Stimulated activated CD8-positive, alpha-beta memory T cell treated with anti-CD3 and anti-CD28 coated beads, Interleukin-12 subunit alpha, Interleukin-12 subunit beta, amount 100 ng/mL, for 4 hours (primary cell): ENCODE results near the gene CRLF2.
"Not testable (repeated sequence)": the region's sequence is repeated elsewhere in the genome, so short reads cannot be mapped to it uniquely, and the experiment has no call there.

Experiments
- DNase-seq: peaks from one replicate; pipeline ENCODE4 v3.0.0-alpha.2; 2020; ENCODE audit warnings: low read depth

Gene CRLF2

GRCh38 chrX:1212532-1212931, at the start of gene CRLF2:
Gene CRLF2 (minus strand): TSS chrX:1212649. CDS start chrX:1212634, 15 bp downstream.
- no peak for DNase-seq

- DNase-seq: not testable (repeated sequence)
These were observed 49.3 kb upstream of the CRLF2 start for GRCh38 chrX:1261771-1262170.

- DNase-seq: no peak
These were observed 48.8 kb upstream of the CRLF2 start for GRCh38 chrX:1261285-1261684.

GRCh38 chrX:1252861-1253260, 40.4 kb upstream of the CRLF2 start:
- no peak for DNase-seq

- no peak for DNase-seq
These were observed 36.8 kb upstream of the CRLF2 start for GRCh38 chrX:1249101-1249887.

GRCh38 chrX:1248331-1249061, 36.0 kb upstream of the CRLF2 start:
- no peak for DNase-seq

GRCh38 chrX:1246816-1247215, 34.4 kb upstream of the CRLF2 start:
- DNase-seq: peak; percentile 47

- no peak for DNase-seq
These were observed 32.0 kb upstream of the CRLF2 start for GRCh38 chrX:1244164-1245076.

- DNase-seq: no peak
These were observed 30.5 kb upstream of the CRLF2 start for GRCh38 chrX:1242891-1243402.

- not testable (repeated sequence) for DNase-seq
These were observed 28.1 kb upstream of the CRLF2 start for GRCh38 chrX:1240551-1240950.

- DNase-seq: peak; percentile 6
These were observed 27.3 kb upstream of the CRLF2 start for GRCh38 chrX:1239681-1240142.

- DNase-seq: no peak
These were observed 19.5 kb upstream of the CRLF2 start for GRCh38 chrX:1231850-1232465.

GRCh38 chrX:1228101-1228500, 15.7 kb upstream of the CRLF2 start:
- DNase-seq: not testable (repeated sequence)

GRCh38 chrX:1226249-1226648, 13.8 kb upstream of the CRLF2 start:
- DNase-seq: no peak

- DNase-seq: no peak
These were observed 12.5 kb upstream of the CRLF2 start for GRCh38 chrX:1224954-1225353.

GRCh38 chrX:1223242-1223600, 10.8 kb upstream of the CRLF2 start:
- no peak for DNase-seq

GRCh38 chrX:1222531-1223241, 10.2 kb upstream of the CRLF2 start:
- DNase-seq: no peak

GRCh38 chrX:1221296-1221845, 8.9 kb upstream of the CRLF2 start:
- DNase-seq: no peak

GRCh38 chrX:1218286-1218685, 5.8 kb upstream of the CRLF2 start:
- DNase-seq: no peak

GRCh38 chrX:1215123-1215823, 2.8 kb upstream of the CRLF2 start:
- no peak for DNase-seq
